Measurements from ENCODE around the gene RCOR1.

DNA sequence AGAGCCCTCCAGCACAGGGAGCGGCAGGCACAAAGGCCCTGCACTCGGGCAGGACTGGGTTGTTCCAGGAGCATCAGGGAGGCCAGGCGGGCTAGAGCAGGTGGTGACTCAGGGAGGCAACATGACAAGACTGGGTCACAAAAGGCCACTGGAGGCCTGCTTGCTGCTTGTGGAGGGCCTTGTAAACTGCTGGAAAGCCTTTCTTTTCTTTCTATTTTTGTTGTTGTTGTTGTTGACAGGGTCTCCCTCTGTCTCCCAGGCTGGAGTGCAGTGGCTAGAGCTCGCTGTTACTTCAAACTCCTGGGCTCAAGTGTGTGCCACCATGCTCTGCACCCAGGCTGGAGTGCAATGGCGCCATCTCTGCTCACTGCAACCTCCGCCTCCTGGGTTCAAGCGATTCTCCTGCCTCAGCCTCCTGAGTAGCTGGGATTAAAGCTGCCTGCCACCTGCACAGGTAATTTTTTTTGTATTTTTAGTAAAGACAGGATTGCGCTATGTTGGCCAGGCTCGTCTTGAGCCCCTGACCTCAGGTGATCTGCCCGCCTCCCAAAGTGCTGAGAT, 11.8 kb upstream of the RCOR1 start:
- TF ChIP-seq, protein P1, sequence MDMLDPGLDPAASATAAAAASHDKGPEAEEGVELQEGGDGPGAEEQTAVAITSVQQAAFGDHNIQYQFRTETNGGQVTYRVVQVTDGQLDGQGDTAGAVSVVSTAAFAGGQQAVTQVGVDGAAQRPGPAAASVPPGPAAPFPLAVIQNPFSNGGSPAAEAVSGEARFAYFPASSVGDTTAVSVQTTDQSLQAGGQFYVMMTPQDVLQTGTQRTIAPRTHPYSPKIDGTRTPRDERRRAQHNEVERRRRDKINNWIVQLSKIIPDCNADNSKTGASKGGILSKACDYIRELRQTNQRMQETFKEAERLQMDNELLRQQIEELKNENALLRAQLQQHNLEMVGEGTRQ (IDR thresholded peaks at IDR 0.05), result no peak
- TF ChIP-seq MAFK (IDR thresholded peaks at IDR 0.05; ENCODE audit: partially characterized antibody), result no peak
- no peak for TF ChIP-seq POLR2A (IDR thresholded peaks at IDR 0.05; ENCODE audit: low read length)
- TF ChIP-seq RAD21 (conservative IDR thresholded peaks at IDR 0.05 in 1 of 2, IDR thresholded peaks at IDR 0.05 in 1 of 2), result no peak
- no peak for TF ChIP-seq MYC (IDR thresholded peaks at IDR 0.05; ENCODE audit: borderline replicate concordance, low read length)

All from A549 (cell line).